ENCODE data around the gene AMMECR1. TPM values are rescaled to one million over a fixed set of nuclear protein-coding genes. Genes with fewer than 3 reads are reported as not detected.

The AMMECR1 gene
- total and polyA plus RNA-seq, 2 experiments from 2014 or later, result 16.9 to 32.5 TPM

DNA sequence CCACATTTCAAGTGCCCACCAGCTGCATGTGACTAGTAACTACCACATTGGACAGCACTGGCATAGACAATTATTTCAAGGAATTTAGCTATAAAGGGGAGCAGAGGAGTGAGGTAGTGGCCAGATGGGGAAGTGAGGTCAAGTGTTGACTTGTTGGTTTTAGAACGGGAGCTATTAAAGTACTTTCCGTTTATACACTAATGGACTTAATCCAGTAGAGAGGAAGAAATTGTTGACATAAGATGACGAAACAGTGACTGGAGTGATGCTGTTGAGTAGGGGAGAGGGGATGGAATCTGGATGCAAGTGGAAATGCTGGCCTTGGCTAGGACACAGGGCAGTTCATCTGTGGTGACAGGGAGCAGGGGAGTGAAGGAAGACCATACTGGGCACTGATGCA, 154.4 kb downstream of the AMMECR1 start:
- Histone ChIP-seq H3F3A (replicated peaks; ENCODE audit: low read depth) (no peaks in the 10 kb centered on the region), H3K27ac (ENCODE audit: low read depth) (no peak overlapping the region), H3K4me3 (no peak overlapping the region), H3K4me2 (no peak overlapping the region), H3K79me2 (replicated peaks; ENCODE audit: insufficient read depth) (no peaks in the 10 kb centered on the region), H2AFZ (no peak overlapping the region), H3K36me3 (ENCODE audit: insufficient read depth) (no peaks in the 10 kb centered on the region), H3K27me3 (ENCODE audit: insufficient read depth) (no peaks in the 10 kb centered on the region), H3K4me1 (ENCODE audit: insufficient read depth) (no peaks in the 10 kb centered on the region), H3K9me2 (ENCODE audit: insufficient read depth) (no peaks in the 10 kb centered on the region), H4K20me1 (replicated peaks; ENCODE audit: insufficient read depth) (no peaks in the 10 kb centered on the region)
- no peaks in the 10 kb centered on the region for H3K9me3 Mint-ChIP-seq
- ATAC-seq, result no peak
- peaks cover 3% of the 10 kb centered on the region for H3K27me3 Mint-ChIP-seq (ENCODE audit: insufficient read depth, low read depth, poor library complexity)
- TF ChIP-seq EZH2 (IDR thresholded peaks at IDR 0.05; ENCODE audit: low read depth, unreplicated experiment) (no peak), EZH2phosphoT487 (IDR thresholded peaks at IDR 0.05; ENCODE audit: unreplicated experiment) (no peak), NANOG (IDR thresholded peaks at IDR 0.05; ENCODE audit: borderline replicate concordance) (no peak), ZNF331 (CRISPR knock-in tag; IDR thresholded peaks at IDR 0.05; ENCODE audit: low read depth) (no peak), POLR2AphosphoS5 (IDR thresholded peaks at IDR 0.05; ENCODE audit: low read depth) (no peak), STAT1 (IDR thresholded peaks at IDR 0.05; ENCODE audit: unreplicated experiment) (no peak), ZNF114 (CRISPR knock-in tag; IDR thresholded peaks at IDR 0.05) (no peak), JUNB (IDR thresholded peaks at IDR 0.05; ENCODE audit: unreplicated experiment) (no peak), CREB1 (CRISPR knock-in tag; IDR thresholded peaks at IDR 0.05; ENCODE audit: low read depth) (no peak)
- TF ChIP-seq, protein P1, sequence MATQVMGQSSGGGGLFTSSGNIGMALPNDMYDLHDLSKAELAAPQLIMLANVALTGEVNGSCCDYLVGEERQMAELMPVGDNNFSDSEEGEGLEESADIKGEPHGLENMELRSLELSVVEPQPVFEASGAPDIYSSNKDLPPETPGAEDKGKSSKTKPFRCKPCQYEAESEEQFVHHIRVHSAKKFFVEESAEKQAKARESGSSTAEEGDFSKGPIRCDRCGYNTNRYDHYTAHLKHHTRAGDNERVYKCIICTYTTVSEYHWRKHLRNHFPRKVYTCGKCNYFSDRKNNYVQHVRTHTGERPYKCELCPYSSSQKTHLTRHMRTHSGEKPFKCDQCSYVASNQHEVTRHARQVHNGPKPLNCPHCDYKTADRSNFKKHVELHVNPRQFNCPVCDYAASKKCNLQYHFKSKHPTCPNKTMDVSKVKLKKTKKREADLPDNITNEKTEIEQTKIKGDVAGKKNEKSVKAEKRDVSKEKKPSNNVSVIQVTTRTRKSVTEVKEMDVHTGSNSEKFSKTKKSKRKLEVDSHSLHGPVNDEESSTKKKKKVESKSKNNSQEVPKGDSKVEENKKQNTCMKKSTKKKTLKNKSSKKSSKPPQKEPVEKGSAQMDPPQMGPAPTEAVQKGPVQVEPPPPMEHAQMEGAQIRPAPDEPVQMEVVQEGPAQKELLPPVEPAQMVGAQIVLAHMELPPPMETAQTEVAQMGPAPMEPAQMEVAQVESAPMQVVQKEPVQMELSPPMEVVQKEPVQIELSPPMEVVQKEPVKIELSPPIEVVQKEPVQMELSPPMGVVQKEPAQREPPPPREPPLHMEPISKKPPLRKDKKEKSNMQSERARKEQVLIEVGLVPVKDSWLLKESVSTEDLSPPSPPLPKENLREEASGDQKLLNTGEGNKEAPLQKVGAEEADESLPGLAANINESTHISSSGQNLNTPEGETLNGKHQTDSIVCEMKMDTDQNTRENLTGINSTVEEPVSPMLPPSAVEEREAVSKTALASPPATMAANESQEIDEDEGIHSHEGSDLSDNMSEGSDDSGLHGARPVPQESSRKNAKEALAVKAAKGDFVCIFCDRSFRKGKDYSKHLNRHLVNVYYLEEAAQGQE (IDR thresholded peaks at IDR 0.05; ENCODE audit: unreplicated experiment), result no peak
- TF ChIP-seq, protein P2, sequence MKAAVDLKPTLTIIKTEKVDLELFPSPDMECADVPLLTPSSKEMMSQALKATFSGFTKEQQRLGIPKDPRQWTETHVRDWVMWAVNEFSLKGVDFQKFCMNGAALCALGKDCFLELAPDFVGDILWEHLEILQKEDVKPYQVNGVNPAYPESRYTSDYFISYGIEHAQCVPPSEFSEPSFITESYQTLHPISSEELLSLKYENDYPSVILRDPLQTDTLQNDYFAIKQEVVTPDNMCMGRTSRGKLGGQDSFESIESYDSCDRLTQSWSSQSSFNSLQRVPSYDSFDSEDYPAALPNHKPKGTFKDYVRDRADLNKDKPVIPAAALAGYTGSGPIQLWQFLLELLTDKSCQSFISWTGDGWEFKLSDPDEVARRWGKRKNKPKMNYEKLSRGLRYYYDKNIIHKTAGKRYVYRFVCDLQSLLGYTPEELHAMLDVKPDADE (IDR thresholded peaks at IDR 0.05), result no peak
- TF ChIP-seq, protein P3, sequence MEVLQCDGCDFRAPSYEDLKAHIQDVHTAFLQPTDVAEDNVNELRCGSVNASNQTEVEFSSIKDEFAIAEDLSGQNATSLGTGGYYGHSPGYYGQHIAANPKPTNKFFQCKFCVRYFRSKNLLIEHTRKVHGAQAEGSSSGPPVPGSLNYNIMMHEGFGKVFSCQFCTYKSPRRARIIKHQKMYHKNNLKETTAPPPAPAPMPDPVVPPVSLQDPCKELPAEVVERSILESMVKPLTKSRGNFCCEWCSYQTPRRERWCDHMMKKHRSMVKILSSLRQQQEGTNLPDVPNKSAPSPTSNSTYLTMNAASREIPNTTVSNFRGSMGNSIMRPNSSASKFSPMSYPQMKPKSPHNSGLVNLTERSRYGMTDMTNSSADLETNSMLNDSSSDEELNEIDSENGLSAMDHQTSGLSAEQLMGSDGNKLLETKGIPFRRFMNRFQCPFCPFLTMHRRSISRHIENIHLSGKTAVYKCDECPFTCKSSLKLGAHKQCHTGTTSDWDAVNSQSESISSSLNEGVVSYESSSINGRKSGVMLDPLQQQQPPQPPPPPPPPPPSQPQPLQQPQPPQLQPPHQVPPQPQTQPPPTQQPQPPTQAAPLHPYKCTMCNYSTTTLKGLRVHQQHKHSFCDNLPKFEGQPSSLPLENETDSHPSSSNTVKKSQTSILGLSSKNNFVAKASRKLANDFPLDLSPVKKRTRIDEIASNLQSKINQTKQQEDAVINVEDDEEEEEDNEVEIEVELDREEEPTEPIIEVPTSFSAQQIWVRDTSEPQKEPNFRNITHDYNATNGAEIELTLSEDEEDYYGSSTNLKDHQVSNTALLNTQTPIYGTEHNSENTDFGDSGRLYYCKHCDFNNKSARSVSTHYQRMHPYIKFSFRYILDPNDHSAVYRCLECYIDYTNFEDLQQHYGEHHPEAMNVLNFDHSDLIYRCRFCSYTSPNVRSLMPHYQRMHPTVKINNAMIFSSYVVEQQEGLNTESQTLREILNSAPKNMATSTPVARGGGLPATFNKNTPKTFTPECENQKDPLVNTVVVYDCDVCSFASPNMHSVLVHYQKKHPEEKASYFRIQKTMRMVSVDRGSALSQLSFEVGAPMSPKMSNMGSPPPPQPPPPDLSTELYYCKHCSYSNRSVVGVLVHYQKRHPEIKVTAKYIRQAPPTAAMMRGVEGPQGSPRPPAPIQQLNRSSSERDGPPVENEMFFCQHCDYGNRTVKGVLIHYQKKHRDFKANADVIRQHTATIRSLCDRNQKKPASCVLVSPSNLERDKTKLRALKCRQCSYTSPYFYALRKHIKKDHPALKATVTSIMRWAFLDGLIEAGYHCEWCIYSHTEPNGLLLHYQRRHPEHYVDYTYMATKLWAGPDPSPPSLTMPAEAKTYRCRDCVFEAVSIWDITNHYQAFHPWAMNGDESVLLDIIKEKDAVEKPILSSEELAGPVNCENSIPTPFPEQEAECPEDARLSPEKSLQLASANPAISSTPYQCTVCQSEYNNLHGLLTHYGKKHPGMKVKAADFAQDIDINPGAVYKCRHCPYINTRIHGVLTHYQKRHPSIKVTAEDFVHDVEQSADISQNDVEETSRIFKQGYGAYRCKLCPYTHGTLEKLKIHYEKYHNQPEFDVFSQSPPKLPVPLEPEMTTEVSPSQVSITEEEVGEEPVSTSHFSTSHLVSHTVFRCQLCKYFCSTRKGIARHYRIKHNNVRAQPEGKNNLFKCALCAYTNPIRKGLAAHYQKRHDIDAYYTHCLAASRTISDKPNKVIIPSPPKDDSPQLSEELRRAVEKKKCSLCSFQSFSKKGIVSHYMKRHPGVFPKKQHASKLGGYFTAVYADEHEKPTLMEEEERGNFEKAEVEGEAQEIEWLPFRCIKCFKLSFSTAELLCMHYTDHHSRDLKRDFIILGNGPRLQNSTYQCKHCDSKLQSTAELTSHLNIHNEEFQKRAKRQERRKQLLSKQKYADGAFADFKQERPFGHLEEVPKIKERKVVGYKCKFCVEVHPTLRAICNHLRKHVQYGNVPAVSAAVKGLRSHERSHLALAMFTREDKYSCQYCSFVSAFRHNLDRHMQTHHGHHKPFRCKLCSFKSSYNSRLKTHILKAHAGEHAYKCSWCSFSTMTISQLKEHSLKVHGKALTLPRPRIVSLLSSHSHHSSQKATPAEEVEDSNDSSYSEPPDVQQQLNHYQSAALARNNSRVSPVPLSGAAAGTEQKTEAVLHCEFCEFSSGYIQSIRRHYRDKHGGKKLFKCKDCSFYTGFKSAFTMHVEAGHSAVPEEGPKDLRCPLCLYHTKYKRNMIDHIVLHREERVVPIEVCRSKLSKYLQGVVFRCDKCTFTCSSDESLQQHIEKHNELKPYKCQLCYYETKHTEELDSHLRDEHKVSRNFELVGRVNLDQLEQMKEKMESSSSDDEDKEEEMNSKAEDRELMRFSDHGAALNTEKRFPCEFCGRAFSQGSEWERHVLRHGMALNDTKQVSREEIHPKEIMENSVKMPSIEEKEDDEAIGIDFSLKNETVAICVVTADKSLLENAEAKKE (CRISPR knock-in tag; IDR thresholded peaks at IDR 0.05), result no peak
- TF ChIP-seq, protein P4, sequence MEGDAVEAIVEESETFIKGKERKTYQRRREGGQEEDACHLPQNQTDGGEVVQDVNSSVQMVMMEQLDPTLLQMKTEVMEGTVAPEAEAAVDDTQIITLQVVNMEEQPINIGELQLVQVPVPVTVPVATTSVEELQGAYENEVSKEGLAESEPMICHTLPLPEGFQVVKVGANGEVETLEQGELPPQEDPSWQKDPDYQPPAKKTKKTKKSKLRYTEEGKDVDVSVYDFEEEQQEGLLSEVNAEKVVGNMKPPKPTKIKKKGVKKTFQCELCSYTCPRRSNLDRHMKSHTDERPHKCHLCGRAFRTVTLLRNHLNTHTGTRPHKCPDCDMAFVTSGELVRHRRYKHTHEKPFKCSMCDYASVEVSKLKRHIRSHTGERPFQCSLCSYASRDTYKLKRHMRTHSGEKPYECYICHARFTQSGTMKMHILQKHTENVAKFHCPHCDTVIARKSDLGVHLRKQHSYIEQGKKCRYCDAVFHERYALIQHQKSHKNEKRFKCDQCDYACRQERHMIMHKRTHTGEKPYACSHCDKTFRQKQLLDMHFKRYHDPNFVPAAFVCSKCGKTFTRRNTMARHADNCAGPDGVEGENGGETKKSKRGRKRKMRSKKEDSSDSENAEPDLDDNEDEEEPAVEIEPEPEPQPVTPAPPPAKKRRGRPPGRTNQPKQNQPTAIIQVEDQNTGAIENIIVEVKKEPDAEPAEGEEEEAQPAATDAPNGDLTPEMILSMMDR (conservative IDR thresholded peaks at IDR 0.05; ENCODE audit: low read depth in 2 of 2), result no peak
- no peak for DNase-seq (ENCODE audit: low spot score)
- no peaks in the 10 kb centered on the region; the same call in 2 of the 3 replicates for H3K36me3 Mint-ChIP-seq (ENCODE audit: low read depth)
- H3K27ac Mint-ChIP-seq, result no peak overlapping the region
- H3K4me3 Mint-ChIP-seq, result no peak overlapping the region
- no peaks in the 10 kb centered on the region; the same call in 2 of the 3 replicates for H3K4me1 Mint-ChIP-seq

All from GM23338 (cell line).